Muscle of back (tissue), 11 donors: ENCODE measurements around the gene TRIM37. TPM values are rescaled to one million over a fixed set of nuclear protein-coding genes. Genes with fewer than 3 reads are reported as not detected.
A peak's percentile ranks its signal among the peaks of the same experiment; 100 is the strongest.
"Not testable (repeated sequence)": the region's sequence is repeated elsewhere in the genome, so short reads cannot be mapped to it uniquely, and the experiment has no call there.

Experiments used
- DNase-seq, 3 donors: peaks; one replicate each; pipeline versions ENCODE4 v3.0.0 to v3.0.0-alpha.2; 2013
- polyA plus RNA-seq, 10 donors: library from polyadenylated mRNA; unstranded; fragments of 120-200 nt; gene quantifications; one replicate each; pipeline ENCODE4 v1.2.1, GENCODE V29; 2013; ENCODE audit not compliant: insufficient read length in 10 of 10

Gene TRIM37
- polyA plus RNA-seq, 10 donors = 12.1 to 18.9 (median 15.0) TPM

DNA sequence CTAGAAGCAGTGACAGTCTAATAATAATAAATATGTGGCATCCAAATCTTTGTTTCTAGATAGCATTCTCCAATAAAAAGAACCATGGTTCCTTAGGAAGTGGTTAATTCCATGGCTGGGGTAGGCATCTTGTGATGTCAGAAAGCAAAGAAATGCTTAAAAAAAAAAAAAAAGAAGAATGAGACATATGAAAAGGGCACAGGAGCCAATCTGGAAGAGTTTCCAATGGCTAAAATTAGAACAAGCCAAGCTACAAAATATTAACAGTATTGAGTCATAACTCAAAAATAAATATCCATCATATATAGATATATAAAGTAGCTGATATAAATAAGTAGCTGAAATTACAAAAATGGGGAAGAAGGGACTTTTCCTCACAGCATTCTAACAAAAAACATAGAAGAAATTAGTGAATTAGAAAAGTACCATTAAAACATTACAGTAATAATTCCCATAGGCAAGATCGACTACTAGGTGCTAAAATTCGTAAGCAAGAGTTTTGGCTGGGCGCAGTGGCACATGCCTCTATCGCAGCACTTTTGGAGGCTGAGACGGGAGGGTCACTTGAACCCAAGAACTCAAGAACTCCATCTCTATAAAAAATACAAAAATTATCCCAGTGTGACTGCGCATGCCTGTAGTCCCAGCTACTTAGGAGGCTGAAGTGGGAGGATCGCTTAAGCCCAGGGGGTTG lies 111.3 kb downstream of the TRIM37 start:
- no peak for DNase-seq

DNA sequence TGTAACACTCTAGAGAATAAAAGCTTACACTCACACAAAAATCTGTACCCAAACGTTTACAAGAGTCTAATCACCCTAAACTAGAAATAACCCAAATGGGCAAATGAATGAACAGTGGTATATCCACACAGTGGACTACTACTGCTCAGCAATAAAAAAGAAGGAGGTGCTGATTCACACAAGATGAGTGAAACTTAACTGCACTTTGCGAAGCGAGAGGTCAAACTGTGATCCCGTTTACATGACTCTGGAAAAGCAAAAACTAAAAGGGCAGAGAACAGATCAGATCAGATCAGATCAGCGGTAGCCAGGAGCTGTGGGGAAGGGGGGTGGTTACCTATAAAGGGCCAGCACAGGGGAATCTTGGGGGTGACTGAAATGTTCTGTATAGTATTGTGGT lies 113.4 kb downstream of the TRIM37 start:
- no peak for DNase-seq

DNA sequence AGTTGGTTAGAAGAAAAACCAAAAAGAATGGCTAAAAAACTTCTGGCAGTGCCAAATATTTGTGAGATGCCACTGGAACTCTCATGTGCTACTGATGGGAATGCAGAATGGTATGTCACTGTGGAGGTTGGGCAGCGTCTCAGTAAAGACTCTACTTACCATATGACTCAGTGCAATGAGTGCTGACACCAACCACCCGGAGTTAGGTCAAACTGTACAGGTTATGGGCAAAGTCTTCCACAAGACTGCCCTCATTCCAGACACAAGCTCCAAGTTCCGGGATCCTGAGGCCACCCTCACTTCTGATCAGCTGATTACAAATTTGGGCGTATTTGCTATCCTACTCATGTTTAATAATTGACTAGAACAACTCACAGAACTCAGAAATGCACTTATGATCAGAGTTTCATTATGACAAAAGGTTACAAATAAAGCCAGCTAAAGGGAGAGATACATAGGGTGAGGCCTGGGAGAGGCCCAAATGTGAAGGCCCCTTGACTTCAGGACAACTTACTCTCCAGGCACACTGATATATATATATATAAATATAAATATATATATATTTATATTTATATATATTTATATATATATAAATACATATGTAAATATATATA lies 114.9 kb downstream of the TRIM37 start:
- DNase-seq = no peak

- no peak for DNase-seq
Observed at GRCh38 chr17:58989629-58990028, 117.1 kb downstream of the TRIM37 start.

GRCh38 chr17:58985971-58986370 lies 120.7 kb downstream of the TRIM37 start:
- no peak for DNase-seq

- DNase-seq = no peak
Observed at GRCh38 chr17:58985367-58985766, 121.3 kb downstream of the TRIM37 start.

DNA sequence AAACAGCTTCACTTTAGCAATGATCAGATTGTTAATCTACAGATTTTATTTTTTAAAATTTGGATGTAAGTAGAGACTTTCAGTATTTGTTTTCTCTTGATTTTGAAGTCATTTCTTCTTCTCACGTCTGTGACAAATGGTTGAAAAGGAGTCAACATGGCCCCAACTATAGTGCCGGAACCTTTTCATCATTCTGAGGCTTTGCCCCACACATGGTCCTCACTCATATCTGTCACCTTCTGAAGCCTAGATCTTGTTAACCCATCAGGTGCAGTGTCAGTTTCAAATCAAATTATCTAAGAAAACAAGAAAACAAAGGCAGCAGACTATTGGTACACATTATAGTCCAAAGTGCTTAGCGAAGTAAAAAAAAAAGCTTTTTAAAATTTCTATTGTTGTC lies 124.1 kb downstream of the TRIM37 start:
- DNase-seq = no peak

DNA sequence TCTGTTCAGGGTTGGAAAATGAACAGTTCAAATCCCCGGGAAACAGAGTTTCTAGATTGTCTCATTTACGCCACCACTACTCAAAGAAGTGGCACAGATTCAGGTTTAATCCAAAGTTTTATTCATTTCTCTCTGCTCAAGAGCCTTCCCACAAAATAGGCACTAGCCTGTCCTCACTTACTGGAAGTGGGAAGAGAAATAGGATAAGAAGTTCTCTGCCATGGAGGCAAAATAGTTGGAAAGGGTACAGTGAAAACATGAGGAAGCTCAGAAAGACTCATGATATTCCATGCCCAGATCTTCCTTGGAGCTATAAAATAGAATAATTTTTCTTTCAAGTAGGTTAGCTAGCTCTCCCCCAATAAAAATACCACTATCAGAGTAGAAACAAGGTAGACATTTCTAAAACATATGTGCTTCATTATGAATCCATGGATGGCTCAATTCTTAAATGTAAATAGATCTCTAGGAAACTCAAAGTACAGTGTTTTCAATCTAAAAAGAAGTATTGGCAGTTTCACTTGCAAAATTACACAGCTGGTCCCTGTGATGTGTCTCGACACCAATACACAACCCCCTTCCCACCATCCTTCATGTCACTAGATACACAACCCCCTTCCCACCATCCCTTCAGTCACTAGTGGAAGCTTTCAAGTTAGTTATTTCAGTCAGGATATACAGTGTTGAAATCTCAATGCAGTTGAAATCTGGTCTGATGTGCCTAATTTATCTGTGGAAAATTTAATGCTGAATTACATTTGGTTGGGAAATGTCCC lies 125.8 kb downstream of the TRIM37 start:
- DNase-seq = no peak

DNA sequence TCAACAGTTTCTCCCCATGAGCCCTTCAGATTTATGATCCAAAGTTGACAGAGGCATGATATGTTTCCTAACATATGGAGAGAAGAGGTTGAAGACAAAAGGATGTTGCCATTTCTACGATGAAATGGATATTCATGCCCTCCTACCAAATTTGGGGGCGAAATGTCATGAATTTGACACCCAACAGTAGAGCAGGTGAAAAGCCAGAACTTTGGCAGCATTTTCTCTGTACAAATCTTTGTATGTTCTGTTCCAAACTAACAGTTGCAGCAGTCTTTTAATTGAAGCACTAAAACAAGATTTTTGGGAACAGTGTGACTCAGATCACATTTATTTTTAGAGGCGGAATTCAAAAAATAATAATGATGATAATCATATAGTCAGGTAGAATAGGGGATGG lies 130.1 kb downstream of the TRIM37 start:
- DNase-seq = no peak

- no peak for DNase-seq
Observed at GRCh38 chr17:58974354-58974753, 132.3 kb downstream of the TRIM37 start.

GRCh38 chr17:58970609-58971450 lies 135.8 kb downstream of the TRIM37 start:
- peak in 1 of 3 donors; percentile 4 for DNase-seq

- no peak for DNase-seq
Observed at GRCh38 chr17:58969612-58970011, 137.1 kb downstream of the TRIM37 start.

GRCh38 chr17:58969156-58969555 lies 137.5 kb downstream of the TRIM37 start:
- DNase-seq = no peak

GRCh38 chr17:58968426-58969061 lies 138.1 kb downstream of the TRIM37 start:
- DNase-seq = no peak

- no peak for DNase-seq
Observed at GRCh38 chr17:58966208-58966607, 140.5 kb downstream of the TRIM37 start.

- DNase-seq = peak in 2 of 3 donors; percentile 8 to 26
Observed at GRCh38 chr17:58965221-58965620, 141.5 kb downstream of the TRIM37 start.

DNA sequence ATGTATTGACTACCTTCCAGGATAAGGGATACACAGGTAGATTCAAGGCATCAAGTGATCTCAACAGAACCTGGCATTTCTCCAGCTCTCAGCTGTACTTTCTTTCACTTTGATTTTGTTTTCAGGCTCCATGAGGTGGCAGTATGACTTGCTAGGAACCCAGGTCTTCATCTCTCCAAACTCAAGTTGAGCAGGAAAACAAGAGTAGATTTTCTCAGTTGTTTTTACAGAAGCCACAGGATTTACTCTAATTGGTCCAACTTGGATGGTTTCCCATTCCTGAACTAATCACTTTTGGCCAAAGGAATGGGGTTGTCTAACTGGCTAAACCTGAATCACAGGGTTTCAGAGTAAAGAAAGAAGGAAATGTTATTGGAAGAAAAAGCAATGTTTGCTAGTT lies 146.6 kb downstream of the TRIM37 start:
- peak in 2 of 3 donors; percentile 1 to 3 for DNase-seq

GRCh38 chr17:58957725-58958073 lies 149.0 kb downstream of the TRIM37 start:
- DNase-seq = not testable (repeated sequence)

- DNase-seq = no peak
Observed at GRCh38 chr17:58956997-58957724, 149.5 kb downstream of the TRIM37 start.

GRCh38 chr17:58954358-58954757 lies 152.3 kb downstream of the TRIM37 start:
- DNase-seq = not testable (repeated sequence)

DNA sequence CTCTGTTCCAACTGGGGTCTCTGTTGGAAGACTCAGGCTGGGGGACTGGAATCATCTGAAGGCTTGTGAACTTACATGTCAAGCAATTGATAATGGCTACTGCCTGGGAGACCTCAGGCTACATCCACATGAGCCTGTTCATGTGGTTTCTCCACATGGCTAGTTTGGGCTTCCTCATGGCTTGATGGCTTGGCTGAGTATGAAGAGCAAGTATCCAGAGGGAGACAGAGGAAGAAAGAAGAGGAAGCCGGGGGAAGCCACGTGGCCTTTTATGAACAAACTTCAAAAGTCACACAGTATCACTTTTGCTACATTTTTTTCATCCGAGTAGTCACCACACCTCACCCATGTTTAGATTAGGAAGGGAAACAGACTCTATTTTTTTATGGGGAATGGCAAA lies 158.9 kb downstream of the TRIM37 start:
- DNase-seq = no peak
